Gastrocnemius medialis (tissue), 4 donors: ENCODE results near the gene PEAK3.

ENCODE experiments used
- CTCF ChIP-seq, 5 experiments: fragments of 450-650 bp in 3 of 5; fragments of 200-600 bp in 2 of 5; sonication (generic) in 2 of 5; IDR thresholded peaks in 4 of 5; conservative IDR thresholded peaks in 1 of 5; 1 replicate in 4 of 5; 2 replicates in 1 of 5; pipeline ENCODE4 v1.5.1; 2016 to 2019; ENCODE audit warnings: antibody characterized with exemption in 5 of 5, mild to moderate bottlenecking in 3 of 5, moderate library complexity in 3 of 5
- POLR2A ChIP-seq, 2 donors: fragments of 450-650 bp; IDR thresholded peaks; one replicate each; pipeline ENCODE4 v1.6.1; 2017; ENCODE audit warnings: antibody characterized with exemption in 2 of 2, mild to moderate bottlenecking in 2 of 2, moderate library complexity in 2 of 2

DNA sequence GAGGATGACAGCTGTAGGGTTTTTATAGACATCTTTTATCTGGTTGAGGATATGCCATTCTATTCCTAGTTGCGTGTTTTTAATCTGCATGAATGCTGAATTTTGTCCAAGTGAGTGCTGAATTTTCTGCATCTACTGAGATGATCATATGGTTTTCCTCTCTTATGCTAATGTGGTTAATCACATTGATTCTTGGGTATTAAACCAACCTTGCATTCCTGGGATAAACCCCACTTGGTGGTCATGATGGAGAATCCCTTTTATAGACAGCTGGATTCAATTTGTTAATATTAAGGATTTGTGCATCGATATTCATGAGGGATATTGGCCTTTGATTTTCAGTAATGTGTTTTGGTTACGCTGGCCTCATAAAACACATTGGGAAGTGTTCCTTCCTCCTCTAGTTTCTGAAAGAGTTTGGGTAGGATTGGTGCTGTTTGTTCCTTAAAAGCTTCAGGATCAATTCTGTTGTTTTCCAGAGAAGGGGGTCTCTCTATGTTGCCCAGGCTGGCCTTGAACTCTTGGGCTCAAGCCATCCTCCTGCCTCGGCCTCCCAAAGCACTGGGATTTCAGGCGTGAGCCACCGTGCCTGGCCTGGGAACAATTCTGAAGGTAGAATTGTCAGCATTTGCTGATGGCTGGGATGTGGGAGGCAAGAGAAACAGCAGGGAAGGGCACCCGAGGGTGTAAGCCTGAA lies 33.3 kb upstream of the PEAK3 start:
- TF ChIP-seq CTCF (IDR thresholded peaks at IDR 0.05 in 4 of 5, conservative IDR thresholded peaks at IDR 0.05 in 1 of 5) (no peak), POLR2A (IDR thresholded peaks at IDR 0.05) (no peak)
